GM18520 (cell line): Measurements from ENCODE around the gene BRPF3.
"Not testable (repeated sequence)": the region's sequence is repeated elsewhere in the genome, so short reads cannot be mapped to it uniquely, and the experiment has no call there.

Experiments
- ATAC-seq: cut with Tn5 transposase; IDR thresholded peaks from one replicate; pipeline ENCODE4 v1.9.1; 2021; ENCODE audit not compliant: unreplicated experiment

Gene BRPF3

DNA sequence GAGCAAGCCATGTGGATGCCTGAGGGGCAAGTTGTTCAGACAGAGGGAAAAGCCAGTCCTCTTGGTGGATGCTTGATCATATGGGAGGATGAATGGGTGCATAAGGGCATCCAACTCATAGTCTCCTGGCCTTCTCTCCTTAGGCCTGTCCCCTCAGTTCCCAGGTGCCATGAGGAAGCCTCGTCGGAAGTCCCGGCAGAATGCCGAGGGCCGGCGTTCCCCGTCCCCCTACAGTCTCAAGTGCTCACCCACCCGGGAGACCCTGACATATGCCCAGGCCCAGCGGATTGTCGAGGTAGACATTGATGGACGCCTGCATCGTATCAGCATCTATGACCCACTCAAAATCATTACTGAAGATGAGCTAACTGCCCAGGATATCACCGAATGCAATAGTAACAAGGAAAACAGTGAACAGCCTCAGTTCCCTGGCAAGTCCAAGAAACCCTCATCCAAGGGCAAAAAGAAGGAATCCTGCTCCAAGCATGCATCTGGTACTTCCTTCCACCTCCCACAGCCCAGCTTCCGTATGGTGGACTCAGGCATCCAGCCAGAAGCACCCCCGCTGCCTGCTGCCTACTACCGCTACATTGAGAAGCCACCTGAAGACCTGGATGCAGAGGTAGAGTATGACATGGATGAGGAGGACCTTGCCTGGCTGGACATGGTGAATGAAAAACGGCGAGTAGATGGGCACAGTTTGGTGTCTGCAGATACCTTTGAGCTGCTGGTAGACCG lies 3.8 kb downstream of the BRPF3 start:
- ATAC-seq = no peak

DNA sequence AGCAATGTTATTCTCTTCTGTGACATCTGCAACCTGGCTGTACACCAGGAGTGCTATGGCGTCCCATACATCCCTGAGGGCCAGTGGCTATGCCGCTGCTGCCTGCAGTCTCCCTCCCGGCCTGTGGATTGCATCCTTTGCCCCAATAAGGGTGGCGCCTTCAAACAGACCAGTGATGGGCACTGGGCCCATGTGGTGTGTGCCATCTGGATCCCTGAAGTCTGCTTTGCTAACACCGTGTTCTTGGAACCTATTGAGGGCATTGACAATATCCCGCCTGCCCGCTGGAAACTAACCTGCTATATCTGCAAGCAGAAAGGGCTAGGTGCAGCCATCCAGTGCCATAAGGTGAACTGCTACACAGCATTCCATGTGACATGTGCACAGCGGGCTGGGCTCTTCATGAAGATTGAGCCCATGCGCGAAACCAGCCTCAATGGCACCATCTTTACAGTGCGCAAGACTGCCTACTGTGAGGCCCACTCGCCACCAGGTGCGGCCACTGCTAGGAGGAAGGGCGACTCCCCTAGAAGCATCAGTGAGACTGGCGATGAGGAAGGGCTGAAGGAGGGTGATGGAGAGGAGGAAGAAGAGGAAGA lies 4.6 kb downstream of the BRPF3 start:
- no peak for ATAC-seq

DNA sequence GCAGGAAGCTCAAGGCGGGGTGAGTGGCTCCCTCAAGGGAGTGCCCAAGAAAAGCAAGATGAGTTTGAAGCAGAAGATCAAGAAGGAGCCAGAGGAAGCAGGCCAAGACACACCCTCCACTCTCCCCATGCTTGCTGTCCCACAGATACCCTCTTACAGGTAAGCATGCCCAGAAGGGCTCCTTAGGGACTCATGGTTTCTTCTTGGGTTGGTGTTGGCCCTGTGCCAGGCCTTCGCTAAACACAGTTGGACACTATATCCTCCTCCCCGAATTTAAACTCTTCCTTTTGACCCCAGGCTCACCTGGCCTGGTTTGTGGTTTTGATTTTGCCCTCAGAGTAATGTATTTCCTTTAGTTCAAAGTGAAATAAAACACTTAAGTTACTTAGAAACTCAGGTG lies 5.1 kb downstream of the BRPF3 start:
- ATAC-seq = no peak

DNA sequence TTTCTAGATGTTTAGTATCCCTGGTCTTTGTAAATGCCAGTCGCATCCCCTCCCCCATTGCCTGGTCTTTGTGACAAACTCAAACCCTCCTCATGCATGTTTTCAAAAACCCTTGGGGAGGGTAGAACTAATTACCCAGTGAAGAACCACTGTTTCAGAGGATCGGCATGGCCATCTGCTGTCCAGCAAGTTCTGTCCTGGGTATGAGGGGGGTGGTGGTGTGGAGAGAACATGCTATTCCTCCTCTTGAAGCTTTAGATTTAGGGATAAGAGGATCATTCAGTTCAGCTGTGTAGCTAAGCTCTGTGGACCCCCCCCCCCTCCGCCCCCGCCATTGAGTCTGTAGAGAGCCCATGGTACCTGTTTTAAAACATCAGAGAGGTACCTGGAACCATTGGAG lies 5.6 kb downstream of the BRPF3 start:
- ATAC-seq = no peak

DNA sequence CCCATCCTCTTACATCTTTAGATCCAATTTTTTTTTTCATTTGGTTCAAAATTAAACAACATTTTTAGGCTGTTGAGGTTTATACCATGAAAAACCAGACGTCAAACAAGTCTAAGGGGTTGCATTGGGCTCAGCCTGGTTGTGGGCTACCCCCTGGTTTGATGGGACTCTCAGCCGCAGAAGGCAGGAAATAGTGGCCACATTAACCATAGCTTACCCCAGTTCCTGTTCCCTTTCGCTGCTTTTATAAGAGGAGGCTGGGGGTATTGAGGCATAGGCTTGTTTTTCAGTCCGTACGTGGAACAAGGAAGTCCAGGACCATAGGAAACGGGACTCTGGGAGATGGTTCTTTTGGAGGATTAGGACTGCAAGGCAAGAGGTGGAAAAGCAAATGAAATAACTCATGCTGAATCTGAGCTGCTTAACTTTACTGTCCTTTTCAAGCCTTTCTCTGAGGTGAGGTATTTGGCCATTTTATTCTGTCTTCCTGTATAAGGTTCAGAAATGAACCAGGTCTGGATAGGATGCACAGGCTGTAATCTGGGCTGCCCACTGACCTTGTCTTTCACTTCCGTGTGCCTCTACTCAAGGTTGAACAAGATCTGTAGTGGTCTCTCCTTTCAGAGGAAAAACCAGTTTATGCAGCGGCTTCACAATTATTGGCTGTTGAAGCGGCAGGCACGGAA lies 7.7 kb downstream of the BRPF3 start:
- ATAC-seq = no peak

DNA sequence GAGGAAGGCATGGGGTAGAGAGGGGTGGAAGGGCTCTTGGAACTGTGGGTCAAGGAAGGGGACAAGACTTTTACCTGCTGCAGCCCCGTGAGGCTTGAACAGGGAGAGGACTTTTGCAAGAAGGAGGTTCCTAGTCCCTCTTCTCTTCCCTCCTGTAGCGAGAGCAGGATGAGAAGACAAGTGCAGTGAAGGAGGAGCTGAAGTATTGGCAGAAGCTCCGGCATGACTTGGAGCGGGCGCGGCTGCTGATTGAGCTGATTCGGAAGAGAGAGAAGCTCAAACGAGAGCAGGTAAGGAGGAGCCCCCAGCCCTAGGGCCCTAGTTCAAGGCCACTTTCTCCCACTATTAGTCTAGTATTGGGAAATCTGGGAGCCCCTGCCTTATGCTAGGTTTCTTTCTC lies 10.6 kb downstream of the BRPF3 start:
- no peak for ATAC-seq

DNA sequence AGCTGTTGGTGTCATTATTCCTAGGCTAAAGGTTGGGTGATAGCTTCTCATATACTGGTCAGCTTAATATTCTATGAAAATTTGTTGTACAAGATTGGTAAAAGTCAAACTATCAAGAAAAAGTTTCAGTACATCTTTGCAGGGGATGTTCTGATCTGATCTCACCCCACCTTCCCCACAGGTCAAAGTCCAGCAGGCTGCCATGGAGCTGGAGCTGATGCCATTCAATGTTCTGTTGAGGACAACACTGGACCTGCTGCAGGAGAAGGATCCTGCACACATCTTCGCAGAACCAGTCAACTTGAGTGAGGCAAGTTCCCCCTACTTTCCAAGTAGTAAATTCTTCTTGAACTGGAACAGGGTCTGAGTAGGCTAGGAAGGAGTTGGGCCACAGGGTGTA lies 13.1 kb downstream of the BRPF3 start:
- ATAC-seq = no peak

DNA sequence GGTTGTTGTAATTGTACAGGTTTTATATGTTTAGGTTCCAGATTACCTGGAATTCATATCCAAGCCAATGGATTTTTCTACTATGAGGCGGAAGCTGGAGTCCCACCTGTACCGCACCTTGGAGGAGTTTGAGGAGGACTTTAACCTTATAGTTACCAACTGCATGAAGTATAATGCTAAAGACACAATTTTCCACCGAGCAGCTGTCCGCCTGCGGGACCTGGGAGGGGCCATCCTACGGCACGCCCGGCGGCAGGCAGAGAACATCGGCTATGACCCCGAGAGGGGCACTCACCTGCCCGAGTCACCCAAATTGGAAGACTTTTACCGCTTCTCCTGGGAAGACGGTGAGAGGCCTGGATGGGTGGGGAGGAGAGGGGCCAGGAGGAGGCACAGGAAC lies 13.6 kb downstream of the BRPF3 start:
- ATAC-seq = no peak

DNA sequence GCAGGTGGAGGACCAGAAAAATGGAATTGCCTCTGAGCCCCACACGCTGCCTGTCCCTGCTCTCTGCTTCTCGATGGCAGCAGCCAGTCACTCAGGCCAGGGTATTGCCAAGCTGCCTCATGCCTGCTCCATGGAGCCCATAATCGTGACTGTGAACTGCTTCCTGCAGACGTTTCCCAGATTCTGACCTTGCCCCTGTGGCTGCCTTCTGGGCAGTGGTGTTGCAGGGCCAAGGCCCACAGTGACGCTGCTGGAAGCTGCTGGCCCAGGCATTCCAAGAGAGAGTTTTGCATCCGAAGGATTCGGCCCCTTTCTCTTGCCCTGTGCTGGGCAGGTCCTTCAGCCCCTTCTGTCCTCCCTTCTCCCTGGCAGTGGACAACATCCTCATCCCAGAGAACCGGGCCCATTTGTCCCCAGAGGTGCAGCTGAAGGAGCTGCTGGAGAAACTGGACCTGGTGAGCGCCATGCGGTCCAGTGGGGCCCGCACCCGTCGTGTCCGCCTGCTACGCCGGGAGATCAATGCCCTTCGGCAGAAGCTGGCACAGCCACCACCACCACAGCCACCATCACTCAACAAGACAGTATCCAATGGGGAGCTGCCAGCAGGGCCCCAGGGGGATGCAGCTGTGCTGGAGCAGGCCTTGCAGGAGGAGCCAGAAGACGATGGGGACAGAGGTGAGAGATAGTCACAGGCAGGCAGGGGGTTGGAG lies 14.5 kb downstream of the BRPF3 start:
- no peak for ATAC-seq

DNA sequence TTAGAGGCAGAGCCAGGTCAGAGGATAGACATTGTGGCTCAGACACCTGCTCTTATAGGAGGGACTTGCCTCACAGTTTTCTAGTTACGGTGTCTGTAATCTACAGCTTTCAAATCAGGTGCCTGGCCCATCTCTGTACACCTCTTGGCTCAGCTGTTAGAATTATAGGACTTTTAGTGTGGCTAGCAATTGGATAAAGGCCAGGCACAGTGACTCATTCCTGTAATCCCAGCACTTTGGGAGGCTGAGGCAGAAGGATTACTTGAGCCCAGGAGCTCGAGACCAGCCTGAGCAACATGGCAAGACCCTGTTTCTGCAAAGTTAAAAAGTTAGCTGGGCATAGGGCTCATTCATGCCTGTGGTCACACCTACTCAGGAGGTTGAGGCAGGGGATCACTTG lies 20.0 kb downstream of the BRPF3 start:
- ATAC-seq = no peak

DNA sequence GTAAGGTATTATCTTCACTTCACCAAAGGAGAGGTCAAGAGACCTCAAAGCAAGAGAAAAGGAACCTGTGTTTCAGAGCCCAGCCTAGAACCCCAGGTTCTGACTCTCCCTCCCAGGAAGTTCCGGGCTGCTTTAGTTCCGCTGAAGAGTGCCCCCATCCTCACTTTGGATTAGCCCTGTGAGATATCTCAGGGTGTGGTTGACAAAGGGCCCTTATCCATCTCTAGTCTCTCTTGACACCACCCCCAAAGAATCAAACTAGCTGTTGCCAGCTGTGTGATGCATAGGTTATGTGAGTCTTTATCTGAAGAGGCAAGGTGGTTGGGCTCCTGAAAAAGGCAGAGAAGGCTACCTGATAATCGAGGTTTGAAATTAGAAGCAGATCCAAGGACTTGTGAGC lies 20.6 kb downstream of the BRPF3 start:
- no peak for ATAC-seq

DNA sequence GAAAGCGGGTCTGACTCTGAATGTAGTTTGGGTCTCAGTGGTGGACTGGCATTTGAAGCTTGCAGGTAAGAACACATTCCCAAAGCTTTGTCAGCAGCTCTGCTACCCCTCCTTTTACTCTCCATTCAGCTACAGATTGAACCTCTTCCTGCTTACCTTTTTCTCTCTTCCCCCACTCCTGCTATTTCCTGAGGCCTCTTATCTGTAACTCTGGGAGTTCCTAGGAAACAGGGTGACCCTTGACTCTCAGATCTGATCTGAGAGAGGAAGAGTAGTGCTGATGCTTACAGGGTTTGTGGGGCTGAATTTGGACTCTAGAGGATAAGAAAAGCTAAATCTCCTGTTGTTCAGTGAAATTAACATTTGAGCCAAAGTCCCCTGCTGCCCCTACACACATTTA lies 21.4 kb downstream of the BRPF3 start:
- no peak for ATAC-seq

DNA sequence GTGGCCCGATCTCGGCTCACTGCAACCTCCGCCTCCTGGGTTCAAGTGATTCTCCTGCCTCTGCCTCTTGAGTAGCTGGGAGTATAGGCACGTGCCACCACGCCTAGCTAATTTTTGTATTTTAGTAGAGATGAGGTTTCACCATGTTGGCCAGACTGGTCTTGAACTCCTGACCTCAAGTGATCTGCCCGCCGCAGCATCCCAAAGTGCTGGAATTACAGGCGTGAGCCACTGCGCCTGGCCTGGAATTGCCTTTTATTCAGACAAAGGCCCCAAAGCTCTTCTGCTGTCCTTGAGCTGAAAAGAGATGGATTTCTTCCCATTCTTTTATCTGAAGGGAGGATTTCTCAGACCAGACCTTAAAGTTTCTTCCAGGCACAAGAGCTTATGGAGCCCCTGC lies 22.0 kb downstream of the BRPF3 start:
- ATAC-seq = not testable (repeated sequence)

DNA sequence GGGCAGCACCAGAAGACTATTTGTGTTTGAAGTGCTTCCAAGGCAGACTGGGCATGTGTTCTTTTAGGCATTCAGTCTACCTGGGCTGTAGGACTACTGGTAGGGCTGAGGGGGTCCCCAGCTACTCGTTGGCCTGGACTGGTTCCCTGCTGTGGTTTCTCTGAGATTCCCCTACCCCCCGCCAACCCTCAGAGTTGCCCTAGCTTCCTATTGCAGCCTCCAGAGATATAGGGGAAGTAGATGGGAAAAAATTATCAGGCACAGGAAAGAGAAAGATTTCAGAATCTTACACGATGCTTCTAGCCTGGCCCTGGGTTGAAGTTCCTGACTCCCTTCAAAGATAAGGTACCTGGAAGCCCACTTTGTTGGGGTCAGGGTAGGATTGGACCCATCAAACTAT lies 22.5 kb downstream of the BRPF3 start:
- no peak for ATAC-seq

DNA sequence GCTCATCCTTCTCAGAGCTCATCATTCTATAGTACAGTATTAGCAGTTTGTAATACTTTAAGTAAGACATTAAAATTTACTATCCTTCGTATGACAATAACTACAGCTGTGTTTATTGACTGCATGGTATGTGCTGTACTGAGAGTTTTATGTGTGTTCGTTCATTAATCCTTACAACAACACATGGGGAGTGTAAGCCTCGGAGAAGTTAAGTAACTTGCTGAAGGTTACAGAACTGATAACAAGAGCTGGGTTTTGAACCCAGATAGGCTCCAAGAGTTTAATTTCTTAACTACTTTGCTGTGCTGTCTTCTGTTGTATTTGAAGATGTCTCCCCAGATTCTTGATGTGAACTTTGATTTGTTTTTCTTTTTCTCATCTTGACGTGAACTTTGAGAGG lies 23.7 kb downstream of the BRPF3 start:
- ATAC-seq = no peak

DNA sequence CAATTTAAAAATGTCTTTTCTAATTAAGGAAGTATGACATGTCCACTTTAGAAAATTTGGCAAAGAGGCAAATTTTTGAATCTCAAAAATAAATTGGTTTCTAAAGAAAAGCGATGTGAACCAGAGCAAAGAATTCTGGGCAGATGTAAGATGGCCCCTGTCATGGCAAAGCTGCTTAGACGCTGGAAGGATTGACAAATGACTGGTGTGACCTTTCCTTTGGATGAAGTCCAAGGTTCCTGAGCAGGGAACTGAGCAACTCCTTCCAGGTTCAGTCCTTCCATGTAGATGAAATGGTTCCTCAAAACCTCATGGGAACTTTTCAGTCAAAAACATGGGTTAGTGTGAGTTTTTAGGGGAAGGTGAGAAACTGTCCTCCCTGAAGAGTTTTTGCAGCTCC lies 25.1 kb downstream of the BRPF3 start:
- ATAC-seq = no peak

DNA sequence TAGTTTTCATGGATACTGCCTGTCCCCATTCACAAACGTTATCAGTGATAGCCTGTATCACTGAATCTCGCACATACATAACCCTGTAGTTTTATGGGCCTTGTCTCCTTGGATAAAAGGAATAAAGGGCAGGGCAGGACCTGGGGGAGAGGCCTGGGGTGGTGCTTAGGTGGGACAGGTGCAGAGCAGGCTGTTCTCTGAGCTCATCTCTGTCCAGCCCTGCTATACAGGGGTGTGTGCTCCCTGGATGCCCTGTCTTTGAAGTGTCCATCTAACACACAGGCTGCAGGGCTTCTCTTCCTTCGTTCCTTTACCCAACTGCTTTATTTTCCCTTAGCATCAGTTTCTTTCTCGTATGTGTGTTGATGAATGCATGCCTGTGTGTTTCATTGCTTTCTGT lies 26.4 kb downstream of the BRPF3 start:
- no peak for ATAC-seq

DNA sequence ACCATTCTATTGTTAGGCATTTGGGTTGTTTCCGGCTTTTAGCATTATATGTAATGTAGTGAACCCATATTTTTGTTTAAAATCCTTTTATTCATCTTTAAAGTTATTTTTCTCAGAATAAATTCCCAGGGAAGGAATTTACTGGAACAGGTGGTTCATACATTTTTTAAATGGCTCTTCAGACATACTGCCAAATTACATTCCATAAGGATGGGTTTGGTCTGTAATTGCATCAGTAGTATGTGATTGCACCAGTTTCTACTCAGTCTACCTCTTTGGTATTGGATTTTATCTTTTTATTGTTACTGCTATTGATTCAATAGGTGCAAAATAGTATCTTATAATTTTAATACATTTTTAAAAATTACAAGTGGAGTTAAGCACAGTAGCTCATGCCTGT lies 27.2 kb downstream of the BRPF3 start:
- no peak for ATAC-seq

DNA sequence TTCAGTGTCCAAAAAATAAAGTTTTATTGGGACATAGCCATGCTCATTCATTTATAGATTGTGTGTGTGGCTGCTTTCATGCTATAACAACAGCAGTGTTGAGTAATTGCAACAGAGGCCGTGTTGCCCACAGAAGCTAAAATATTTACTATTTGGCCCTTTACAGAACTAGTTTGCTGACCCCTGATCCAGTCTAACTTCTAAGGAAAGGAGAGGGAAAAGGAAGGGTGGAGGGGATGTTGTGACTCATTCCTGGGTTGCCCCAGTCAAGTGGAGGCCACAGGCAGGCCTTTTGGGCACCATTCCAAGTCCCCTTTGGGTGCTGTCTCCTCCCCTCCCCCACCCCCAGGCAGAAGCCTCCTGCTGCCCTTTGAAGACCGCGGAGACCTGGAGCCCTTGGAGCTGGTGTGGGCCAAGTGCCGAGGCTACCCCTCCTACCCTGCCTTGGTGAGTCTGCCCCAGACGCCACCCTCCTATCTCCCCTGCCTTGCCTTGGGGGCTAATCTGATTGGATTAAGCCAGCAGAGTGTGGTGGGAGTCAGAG lies 28.4 kb downstream of the BRPF3 start:
- no peak for ATAC-seq

DNA sequence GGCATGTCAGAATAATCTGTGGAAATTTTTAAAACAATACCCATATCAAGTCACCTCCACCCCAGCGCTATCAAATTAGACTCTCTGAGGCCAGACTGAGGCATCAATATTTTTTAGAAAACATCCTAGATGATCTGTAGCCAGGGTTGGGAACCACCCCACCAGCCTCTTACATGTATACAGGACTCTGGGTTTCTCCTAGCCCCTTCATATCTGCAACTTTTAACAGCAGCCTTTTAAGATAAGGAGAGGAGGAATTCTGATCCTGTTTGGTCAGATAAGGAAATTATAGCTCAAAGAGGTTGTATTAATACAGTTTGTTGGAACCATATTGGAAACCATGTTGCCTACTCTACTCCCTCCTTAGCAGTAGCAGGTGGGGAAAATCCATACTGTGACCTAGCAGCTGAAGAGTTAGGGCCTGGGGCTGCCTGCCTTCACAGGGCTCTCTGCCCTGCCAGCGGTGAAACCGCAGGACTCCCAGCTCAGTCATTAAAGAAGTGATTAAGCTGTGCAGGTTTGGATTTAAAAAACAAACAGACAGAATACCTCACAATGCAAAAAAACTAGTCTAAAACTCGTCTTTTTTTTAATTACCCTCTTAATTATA lies 30.0 kb downstream of the BRPF3 start:
- ATAC-seq = no peak
